Stimulated activated CD4-positive, alpha-beta T cell treated with anti-CD3 and anti-CD28 coated beads, TNF-alpha, amount 100 ng/mL, for 1 hour (primary cell): ENCODE data around the gene URAD.
"Not testable (repeated sequence)": the region's sequence is repeated elsewhere in the genome, so short reads cannot be mapped to it uniquely, and the experiment has no call there.

Source experiments
- DNase-seq, 3 donors: peaks; one replicate each; pipeline ENCODE4 v3.0.0-alpha.2; 2020; ENCODE audit warnings: low read depth in 3 of 3, low spot score in 1 of 3

URAD gene

DNA sequence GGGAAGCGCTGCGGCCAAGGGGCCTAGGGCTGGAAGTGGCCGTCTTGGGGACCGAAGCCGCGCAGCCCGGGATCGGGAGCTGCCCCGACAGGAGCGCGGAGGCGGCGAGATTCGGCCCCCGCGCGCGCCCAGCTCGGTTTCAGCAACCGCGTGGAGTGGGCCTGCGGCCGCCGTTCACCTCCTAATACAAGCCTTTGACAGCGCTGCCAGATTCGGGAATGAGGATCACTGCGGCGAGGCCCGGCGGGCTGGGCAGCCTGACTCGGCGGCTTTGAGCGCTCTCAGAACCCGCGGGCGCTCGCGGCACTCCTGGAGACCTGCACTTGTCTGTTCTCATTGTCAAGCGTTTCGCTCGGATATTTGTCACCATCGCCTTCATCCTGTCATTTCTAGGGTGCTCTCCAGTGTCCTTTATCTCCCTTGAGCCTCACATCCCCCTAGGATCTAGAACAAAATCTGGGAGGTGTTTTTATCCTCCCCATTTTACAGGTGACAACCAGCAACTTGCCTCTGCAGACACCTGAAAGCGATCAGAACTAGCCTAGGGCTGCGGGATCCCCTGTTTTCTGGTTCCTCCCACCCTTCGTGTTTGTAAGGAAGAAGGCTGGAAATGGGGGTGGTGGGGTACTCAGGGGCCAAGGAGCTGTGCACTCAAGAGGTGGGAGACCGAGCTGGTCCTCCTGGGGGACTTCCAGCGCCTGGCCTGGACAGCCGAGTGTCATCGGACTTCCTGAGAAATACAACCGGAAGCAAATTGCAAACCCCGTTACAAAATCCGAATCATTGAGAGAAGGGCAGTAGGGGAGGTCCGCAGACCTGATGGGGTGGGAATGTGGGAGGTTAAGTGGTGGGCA, 17.9 kb downstream of the URAD start:
- DNase-seq = no peak

DNA sequence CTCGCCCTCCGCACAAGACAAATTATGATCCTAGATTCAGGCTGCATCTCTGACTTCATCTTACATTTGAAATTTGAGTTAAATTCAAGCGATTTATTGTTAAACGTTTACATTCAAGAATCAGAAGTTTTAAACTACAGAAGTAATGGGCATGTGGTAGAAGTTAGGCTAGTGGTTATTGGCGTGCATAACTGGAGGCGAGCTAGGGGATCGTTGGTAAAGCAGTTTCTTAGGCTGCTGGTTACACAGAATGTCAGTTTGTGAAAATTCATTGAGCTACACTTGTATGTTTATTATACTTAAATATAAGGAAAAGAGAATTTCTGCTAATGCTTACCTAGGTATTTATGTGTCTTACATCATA, 18.6 kb downstream of the URAD start:
- no peak for DNase-seq

DNA sequence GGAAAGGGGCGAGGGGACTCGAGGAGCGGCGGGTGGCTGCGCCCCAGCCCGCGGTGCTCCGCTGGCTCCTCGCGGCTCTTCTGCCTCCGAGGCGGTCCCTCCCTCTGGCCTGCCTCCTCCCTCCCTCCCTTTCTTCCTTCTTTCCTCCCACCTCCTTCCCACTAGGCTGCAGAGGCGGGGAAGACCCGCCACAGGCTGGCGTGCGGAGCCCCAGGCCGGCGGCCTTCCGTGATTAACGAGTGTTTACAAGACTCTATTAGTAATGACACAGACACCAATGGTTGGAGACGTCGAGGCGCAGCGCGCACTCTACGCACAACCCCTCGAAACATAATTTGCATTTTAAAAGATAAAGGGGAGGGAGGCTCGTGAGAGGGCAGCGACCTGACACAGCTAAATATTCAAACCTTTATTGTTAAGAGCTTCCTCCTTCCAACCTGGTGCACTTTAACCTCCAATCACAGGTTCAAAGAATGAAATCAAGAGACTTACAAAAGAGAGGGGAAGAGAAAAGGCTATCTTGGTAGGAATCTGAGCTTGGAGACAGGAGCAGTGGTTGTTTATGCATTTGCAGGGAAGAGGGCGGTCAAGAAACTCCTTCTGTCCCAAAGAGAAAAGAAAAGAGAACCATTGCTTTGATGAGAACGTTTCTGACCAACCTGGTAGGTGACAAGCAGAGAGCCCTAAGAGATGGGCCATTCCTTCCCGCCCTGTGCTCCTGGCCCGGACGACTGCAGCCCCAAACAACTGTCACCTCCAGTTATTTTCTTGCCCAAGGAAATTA, 19.2 kb downstream of the URAD start, which contains the start of gene CDX2:
Gene CDX2, minus strand, starts transcription at position 234 of the 784 bp plus-strand sequence. CDS start 309 bp downstream, outside the sequence.
- DNase-seq = no peak

- no peak for DNase-seq
Measured at GRCh38 chr13:27968316-27969081, 20.0 kb downstream of the URAD start.

- DNase-seq = no peak
Measured at GRCh38 chr13:27967736-27968315, 20.7 kb downstream of the URAD start.

DNA sequence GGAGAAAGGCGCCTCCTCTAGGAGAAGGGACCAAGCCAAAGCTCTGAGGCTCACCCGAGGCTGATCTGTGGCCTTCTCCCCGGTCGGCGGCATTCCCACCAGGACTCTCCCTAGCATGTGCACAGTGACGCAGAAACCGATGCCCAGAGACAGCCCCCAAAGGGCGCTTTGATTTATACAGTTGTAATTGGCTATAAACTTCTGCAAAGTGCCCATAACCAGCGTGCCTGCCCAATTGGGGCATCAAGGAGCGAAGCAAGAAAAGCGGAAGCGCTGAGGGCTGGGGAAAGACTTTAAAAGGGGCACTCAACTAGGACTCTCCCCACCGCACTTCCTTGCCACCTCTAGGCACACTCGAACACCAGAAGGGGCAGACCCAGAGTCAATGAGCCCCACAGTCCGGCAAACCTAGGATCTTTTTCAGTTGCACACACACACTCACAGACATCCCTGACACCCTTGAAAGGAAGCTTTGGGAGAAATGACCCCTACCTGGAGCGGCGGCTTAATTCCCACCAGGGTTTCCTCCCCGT, 21.2 kb downstream of the URAD start:
- DNase-seq = no peak

DNA sequence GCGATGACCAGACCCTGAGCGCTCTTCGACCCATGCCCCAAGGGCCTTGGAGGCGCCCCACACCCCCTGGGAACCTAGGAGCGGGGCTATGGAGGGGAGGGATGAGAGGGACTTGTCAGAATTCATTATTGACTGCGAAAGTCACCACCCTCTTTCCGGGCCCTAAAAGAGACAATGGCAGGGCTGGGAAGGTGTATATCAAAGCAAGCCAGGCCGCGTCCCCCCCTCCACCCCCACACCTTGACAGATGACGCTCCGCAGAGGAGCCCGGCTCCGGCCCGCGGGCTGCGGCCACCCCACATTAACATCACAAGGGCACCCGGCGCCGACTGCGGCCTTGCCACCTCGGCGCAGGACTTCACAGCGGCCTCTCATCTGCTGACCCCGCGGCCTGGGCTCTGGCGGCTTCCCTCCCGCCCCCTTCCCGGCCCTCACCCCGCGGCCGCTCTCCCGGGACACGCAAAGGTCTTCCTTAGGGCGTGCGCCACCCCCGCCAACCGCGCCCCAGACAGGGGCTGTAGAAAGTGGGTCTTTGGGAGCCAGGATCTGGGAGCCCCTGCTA, 21.8 kb downstream of the URAD start:
- DNase-seq = no peak

GRCh38 chr13:27965740-27966640, 22.5 kb downstream of the URAD start:
- DNase-seq = no peak

GRCh38 chr13:27965343-27965739, 23.2 kb downstream of the URAD start:
- no peak for DNase-seq

DNA sequence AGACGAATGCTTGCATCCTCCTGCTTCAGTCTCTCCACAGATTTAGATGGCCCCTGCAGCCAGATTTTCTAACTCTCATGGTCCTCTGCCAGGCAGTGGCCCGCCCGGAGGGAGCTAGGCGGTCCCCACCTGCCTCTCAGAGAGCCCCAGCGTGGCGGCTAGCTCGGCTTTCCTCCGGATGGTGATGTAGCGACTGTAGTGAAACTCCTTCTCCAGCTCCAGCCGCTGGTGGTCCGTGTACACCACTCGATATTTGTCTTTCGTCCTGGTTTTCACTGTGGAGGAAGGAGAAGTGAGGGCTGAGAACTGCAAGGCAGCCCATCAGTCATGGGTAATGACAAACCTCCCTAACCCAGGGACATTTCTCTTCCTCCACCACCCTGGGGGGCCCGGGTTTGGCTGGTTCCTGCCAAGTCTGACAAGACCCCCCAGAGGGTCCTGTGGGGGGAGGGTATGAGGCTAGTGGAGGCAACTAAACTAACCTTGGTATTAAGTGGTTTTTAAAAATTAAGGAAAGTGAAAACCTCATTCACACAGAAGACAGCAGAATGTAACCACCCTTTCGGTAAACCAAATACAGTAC, 23.7 kb downstream of the URAD start:
- DNase-seq = no peak

- not testable (repeated sequence) for DNase-seq
Measured at GRCh38 chr13:27964206-27964605, 24.3 kb downstream of the URAD start.

DNA sequence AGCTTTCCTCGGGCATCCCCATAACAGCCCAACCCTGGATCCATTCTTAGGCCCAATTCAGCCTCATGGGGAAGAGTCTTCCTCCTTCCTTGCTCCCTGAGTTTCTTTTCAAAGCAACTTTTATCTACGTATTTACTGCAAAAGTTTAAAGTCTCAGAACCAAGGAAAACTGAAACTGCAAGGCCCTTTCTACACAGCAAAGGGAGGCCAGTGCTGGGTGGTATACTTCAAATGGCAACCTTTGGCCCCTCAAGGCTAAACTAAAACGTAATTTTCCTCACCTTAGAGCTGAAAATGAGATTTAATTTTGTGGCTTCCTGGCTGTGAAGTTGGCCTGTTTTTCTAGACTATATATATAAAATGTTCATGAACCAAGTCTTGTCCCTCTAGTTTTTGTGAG, 25.0 kb downstream of the URAD start:
- DNase-seq = no peak

- no peak for DNase-seq
Measured at GRCh38 chr13:27962982-27963381, 25.5 kb downstream of the URAD start.

GRCh38 chr13:27962128-27962841, 26.2 kb downstream of the URAD start:
- no peak for DNase-seq

DNA sequence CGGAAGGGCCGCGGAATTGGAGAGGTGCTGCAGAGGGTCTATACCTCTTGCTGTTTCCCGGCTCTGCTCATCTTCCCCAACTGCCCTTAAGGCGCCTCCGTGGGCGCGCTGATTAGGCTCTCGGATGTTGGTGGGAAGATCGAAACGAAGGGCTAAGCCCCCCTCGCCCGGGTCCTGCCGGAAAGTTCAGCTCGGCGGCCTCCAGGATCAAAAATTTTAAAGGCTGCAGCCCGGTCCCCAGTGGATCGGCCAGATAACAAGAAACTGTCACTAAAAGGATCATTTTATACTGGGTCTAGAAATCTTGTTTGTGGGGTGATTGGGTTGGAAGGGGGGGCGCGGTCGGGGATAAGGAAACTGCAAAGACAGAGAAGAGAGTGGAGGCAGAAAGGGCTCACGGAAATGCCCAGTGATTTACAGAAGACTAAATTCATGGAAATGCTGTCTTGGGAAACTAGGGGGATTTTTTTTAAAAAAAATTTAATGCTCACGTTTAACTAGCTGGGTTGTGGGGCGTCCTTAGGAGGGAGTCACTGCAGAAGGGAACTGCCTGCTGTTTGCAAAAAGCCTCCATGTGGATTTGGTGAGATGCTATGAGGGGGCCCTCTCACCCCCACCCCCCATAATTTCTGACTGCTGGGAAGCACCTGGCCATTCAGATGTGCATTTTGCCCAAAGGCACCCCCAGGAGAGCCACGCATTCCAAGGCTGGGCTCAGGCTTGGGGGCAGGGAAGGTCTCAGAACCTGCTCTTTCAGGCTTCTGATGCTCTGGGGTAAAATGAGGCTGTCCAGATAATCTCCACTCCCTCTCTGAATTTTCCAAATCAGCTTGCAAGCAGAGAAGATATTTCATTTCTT, 27.0 kb downstream of the URAD start:
- no peak for DNase-seq

- DNase-seq = no peak
Measured at GRCh38 chr13:27960362-27961226, 27.9 kb downstream of the URAD start.

DNA sequence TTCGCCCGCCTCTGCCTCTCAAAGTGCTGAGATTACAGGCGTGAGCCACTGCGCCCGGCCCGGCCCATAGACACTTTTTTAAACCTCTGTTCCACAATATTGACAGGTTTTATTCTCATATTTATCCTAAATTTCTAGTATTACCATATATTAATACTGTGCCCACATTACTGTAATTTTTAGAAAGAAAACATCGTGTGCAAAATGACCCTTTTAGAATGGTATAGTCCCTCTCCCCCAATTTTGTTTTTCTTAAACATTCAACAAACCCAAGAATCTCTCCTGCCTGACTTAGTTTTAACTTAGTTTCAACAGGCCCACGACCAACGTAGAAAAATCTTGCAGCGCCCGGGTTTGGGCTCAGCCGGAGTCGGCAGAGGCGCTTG, 28.5 kb downstream of the URAD start:
- no peak for DNase-seq
